HG02763 (cell line): Measurements from ENCODE around the gene DYRK2.
"Not testable (repeated sequence)": the region's sequence is repeated elsewhere in the genome, so short reads cannot be mapped to it uniquely, and the experiment has no call there.

Source experiments
- ATAC-seq: cut with Tn5 transposase; IDR thresholded peaks from one replicate; pipeline ENCODE4 v1.9.1; 2021; ENCODE audit warnings: mild to moderate bottlenecking, moderate library complexity; ENCODE audit not compliant: unreplicated experiment

The DYRK2 gene

DNA sequence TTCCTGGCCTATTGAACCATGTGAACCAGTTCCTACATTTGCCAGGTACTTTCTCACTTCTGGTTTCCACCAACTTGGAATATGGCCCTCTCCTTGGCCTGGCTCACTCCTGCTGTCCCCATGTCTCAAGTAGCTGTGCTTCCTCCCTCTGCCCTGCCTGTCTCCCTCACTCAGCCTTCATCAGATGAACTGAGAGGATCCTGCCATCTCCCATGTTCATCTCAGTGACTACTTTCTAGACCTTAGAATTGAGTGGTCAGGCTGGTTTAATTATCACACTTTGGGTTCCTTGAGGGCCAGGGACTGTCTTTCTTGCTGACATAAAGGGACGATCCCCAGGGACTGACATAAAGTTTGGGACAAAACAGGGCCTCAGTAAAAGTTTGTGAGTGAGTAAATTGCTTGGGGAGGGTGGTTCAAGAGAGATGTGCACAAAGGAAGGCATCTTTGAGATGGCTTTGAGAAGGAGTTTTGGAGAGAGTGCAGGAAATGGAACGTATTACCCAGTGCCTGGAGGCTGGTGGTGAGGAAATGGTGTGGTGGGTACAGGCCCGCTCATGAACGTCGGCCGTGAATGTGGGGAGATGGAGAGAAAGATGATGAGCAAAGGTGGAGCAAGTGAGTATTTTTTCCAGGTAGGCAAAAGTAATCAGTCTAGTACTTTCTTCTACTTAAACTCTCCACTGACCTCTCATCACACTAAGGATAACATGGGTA is 20.8 kb downstream of the DYRK2 start:
- ATAC-seq, result no peak

DNA sequence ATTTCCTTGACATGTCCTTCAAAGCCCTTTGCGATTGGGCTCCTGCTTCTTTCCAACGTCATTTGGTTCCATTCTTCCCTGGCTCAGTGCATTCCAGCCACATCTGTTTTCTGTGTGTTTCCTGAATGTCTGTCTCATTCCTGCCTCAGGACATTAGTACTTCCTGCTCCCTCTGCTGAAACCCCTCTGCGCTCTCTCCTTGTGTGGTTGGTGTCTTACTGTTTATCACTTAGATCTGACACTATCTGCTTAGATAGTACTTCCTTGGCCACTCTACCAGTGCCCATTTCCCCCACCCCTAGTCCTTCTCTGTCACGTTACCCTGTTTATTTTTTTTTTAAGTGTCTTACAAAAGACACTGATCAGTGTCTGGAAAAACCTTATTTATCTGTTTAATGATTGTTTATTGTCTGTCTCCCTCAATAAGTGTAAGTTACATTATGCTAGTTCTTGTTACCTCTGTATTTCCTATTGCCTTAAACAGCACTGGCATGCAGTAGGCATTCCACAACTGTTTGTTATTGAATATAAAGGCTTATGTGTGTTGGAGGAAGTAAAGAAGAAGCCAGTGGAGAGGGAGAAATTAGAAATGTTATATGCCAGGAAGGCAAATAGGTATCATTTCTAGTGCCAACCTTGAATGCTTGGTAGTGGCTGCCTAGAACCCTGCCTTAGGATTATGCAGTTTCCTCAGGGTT is 21.5 kb downstream of the DYRK2 start:
- no peak for ATAC-seq

- no peak for ATAC-seq
These were observed 22.9 kb downstream of the DYRK2 start for GRCh38 chr12:67671419-67671818.

DNA sequence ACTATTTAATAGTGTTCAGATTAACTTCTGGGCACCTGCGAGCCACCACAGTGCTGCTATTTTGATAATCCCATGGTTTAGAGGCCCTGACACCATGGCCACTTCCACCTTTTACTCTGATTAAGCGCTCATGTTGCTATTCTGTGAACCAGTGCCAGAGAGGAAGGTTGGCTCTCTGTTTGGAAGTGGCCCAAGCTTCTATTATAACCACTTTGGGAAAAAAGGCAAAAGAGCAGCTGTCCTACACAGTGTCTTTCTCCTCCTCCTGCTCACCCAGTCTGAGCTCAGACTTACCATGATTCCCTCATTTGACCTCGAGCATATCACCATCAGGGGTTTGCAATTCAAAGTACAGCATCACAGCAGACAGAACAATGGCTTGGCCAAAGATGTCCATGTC is 23.3 kb downstream of the DYRK2 start:
- ATAC-seq, result no peak

GRCh38 chr12:67672507-67672906 is 24.0 kb downstream of the DYRK2 start:
- ATAC-seq, result not testable (repeated sequence)

GRCh38 chr12:67673509-67673908 is 25.0 kb downstream of the DYRK2 start:
- ATAC-seq, result not testable (repeated sequence)

GRCh38 chr12:67674417-67674816 is 25.9 kb downstream of the DYRK2 start:
- ATAC-seq, result no peak

- ATAC-seq, result no peak
These were observed 28.1 kb downstream of the DYRK2 start for GRCh38 chr12:67676624-67677023.

DNA sequence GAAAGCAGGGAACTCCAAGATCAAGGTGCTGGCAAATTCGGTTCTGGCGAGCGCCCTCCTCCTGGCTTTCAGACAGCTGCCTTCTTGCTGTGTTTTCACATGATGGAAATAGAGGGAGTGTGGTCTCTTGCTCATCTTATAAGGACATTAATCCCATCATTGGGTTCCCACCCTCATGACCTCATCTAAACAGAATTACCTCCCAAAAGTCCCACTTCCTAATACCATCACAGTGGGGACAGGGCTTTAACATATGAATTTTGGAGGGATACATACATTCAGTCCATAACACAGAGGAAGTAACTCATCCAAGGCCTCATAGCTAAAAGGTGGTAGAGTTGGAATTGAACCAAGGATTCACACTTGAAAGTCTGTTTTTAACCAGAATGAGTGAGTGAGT is 28.6 kb downstream of the DYRK2 start:
- ATAC-seq, result no peak

- no peak for ATAC-seq
These were observed 32.7 kb downstream of the DYRK2 start for GRCh38 chr12:67681105-67681778.

DNA sequence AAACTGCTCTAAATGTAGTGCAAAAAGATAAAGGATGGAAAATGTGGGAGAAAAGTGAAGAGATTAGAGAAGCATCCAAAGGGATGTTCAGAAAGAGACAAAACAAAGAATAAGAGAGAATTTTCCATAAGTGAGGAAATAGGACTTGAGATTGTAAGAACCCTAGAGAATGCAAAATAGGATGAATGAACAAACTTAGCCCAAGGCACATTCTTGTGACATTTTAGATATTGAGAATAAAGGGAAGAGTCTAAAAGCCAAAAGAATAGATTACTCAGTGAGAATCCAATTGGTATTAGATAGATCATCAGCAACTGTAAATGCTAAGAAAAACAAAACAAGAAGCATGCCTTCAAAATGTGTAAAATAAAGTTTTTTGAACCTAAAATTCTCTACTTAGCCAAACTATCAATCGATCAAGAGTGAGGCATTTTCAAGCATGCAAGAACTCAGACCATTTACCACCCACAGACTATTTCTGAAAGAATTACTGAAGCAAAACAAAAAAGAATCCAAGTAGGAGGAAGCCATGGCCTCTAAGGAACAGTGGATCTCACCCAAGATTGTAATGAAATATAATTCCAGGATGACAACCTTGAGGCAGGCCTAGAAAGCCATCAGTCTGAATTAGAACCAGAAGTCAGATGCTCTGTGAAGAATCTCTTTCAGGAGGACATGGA is 33.5 kb downstream of the DYRK2 start:
- ATAC-seq, result no peak

DNA sequence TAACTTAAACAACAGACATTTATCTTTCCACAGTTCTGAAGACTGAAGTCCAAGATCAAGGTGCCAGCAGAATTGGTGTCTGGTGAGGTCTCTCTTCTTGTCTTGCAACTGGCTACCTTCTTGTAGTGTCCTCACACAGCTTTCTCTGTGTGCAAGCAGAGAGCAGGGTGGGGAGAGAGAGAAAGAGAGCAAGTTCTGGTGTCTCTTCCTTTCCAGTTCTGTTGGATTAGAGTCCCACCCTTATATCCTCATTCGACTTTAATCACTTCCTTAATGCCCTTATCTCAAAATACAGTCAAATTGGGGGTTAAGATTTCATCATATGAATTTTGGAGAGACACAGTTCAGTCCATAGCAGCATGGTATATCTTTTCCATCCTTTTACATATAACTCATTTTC is 40.8 kb downstream of the DYRK2 start:
- no peak for ATAC-seq

- no peak for ATAC-seq
These were observed 42.1 kb downstream of the DYRK2 start for GRCh38 chr12:67690656-67691055.

DNA sequence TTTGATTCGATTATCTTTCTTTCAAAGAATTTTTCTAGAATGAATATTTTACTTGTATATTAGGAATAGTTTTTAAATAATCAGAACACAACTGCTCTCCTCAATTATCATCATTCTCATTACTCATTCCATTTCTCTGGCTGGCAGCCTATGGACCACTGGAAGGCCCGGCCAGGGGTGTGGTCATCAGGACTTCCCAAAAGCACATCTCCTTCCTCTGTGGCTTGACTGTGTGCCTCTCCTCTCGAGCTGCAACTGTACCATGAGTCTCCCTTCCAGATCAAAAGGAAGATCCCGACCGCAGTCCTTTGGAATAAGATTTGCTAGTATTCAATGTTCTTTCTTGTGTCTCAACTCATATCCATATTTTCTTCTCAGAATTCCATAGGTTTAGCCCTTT is 42.7 kb downstream of the DYRK2 start:
- no peak for ATAC-seq

- ATAC-seq, result no peak
These were observed 43.6 kb downstream of the DYRK2 start for GRCh38 chr12:67692135-67692534.

GRCh38 chr12:67692966-67693365 is 44.4 kb downstream of the DYRK2 start:
- ATAC-seq, result no peak

GRCh38 chr12:67693894-67694293 is 45.3 kb downstream of the DYRK2 start:
- no peak for ATAC-seq

DNA sequence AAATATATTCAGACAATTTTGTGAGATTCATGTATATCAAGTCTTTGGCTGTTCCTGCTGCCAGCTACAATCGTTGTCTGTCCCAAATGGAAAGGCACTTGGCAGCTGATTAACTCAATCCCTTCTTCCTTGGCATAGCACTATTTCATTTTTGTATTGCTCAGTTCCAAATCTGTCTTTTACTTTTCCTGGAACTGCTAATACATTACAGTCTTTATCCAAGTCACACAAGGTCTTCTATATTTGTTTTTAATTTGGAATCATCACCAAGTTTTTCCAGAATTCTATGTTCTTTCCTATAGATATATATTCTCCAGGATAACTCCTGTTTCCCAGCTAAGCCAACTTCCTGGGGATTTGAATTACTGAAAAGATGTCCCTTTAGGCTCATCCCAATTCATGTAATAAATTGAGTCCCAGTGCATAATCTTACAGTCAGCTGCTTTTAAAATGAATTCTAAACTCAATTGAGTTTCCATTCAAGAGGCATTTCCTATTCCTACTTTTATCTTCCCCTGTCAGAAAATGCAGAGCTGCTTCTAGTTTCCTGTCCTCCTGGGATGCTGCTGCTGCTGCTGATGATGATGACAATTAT is 45.9 kb downstream of the DYRK2 start:
- ATAC-seq, result no peak

- ATAC-seq, result no peak
These were observed 47.4 kb downstream of the DYRK2 start for GRCh38 chr12:67695974-67696373.

DNA sequence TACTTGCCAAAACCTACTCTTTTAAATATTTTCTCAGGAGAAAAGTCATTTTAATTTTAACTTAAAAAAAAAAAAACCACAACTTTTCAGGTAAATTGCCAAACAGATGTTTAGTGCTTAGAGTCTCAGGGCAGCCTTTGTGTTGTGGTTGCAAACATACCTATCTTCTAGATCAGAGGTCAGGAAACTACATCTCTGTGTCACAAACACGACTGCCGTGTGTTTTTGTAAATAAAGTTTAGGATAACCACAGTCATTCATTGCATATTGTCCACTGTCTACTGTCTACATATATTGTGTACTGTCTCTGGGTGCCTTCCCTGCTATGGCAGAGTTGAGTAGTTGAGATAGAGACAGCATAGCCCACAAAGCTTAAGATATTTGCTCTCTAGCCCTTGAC is 48.9 kb downstream of the DYRK2 start:
- no peak for ATAC-seq

GRCh38 chr12:67697967-67698366 is 49.4 kb downstream of the DYRK2 start:
- ATAC-seq, result no peak
